ENCODE measurements around the gene NNMT.

NNMT gene

DNA sequence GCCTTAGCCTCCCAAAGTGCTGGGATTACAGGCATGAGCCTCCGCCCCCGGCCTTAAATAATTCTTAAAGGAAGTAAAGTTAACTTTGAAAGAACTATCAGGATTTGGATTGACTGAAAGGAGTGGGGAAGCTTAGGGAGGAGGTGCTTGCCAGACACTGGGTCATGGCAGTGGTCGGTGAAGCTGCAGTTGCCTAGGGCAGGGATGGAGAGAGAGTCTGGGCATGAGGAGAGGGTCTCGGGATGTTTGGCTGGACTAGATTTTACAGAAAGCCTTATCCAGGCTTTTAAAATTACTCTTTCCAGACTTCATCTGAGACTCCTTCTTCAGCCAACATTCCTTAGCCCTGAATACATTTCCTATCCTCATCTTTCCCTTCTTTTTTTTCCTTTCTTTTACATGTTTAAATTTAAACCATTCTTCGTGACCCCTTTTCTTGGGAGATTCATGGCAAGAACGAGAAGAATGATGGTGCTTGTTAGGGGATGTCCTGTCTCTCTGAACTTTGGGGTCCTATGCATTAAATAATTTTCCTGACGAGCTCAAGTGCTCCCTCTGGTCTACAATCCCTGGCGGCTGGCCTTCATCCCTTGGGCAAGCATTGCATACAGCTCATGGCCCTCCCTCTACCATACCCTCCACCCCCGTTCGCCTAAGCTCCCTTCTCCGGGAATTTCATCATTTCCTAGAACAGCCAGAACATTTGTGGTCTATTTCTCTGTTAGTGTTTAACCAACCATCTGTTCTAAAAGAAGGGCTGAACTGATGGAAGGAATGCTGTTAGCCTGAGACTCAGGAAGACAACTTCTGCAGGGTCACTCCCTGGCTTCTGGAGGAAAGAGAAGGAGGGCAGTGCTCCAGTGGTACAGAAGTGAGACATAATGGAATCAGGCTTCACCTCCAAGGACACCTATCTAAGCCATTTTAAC lies at the start of gene NNMT:
NNMT (plus strand) TSS at position 724 of the 929 bp plus-strand sequence; CDS start at position 882, 158 bp downstream.
- DNase-seq (ENCODE audit: low read depth) = no peak

DNA sequence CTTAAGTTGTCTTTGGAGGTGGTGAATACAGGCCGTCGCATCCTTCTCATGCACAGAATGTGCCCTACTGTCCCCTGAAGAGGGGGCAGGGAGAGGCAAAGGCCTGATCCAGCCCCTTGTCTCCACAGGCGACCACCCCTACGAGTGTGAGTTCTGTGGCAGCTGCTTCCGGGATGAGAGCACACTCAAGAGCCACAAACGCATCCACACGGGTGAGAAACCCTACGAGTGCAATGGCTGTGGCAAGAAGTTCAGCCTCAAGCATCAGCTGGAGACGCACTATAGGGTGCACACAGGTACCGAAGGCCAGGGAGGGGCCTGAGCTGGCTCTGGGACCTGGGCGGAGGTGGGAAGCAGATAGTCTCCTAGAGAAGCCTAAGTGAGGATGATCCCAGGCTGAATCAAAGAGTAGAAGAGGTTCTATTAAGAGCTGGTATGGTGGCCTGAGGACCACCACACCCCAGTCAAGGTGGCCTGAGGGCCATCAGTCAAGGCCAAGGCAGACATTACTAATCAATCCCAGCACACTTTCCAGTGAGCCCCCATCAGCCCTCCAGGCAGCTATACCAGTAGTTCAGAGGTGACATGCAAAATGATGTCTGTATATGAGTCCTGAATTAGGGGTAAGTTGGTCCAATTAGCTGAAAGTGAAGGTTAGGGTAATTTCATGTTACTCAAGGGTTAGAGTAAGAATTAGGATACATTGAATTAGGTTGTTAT lies 49.0 kb upstream of the NNMT start:
- DNase-seq (ENCODE audit: low read depth) = no peak

DNA sequence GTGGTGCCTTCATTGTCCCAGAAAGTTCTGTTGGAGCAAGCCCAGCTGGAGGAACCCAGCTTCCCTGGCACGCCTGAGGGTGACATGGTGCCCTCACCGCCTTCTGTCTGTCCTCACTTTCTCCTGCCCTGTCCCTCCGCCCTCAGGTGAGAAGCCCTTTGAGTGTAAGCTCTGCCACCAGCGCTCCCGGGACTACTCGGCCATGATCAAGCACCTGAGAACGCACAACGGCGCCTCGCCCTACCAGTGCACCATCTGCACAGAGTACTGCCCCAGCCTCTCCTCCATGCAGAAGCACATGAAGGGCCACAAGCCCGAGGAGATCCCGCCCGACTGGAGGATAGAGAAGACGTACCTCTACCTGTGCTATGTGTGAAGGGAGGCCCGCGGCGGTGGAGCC lies 46.0 kb upstream of the NNMT start:
- no peak for DNase-seq (ENCODE audit: low read depth)

DNA sequence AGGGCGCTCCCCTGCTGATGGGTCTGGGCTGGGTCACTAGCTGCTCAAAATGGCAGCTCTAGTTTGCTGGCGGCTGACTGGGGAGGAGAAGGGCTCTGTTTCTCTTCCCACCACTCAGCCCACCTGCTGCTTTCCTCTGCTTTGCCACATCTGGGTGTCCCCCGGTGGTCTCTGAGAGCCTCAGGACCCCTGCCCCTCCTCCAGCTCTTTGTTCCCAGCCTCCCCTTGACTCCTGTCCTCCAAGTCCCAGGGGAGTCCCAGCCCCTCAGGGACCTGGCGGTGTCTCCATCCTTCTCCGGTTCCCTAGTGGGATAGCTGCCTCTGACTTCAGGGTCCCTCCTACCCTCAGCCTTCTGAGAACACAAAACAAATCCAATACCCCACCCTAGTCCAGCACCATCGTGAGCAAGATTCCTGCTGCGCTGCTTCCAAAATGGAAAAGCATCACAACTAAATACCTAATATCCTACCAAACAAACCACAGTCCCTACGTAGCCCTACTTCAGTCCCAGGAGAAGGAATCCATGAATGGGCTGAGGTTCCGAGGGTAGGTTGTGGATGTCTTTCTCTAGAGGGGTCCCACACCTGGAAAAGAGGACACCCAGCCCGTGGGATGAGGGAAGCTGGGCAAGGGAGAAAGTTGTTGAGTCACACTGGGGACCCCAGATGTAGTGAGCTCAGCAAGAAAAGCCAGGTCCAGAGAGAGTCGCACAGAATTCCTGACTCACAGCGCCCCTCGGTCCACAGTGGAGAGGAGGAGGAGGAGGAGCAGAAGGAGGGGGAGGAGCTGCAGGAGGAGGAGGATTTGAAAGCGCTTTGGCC lies 45.0 kb upstream of the NNMT start:
- no peak for DNase-seq (ENCODE audit: low read depth)

DNA sequence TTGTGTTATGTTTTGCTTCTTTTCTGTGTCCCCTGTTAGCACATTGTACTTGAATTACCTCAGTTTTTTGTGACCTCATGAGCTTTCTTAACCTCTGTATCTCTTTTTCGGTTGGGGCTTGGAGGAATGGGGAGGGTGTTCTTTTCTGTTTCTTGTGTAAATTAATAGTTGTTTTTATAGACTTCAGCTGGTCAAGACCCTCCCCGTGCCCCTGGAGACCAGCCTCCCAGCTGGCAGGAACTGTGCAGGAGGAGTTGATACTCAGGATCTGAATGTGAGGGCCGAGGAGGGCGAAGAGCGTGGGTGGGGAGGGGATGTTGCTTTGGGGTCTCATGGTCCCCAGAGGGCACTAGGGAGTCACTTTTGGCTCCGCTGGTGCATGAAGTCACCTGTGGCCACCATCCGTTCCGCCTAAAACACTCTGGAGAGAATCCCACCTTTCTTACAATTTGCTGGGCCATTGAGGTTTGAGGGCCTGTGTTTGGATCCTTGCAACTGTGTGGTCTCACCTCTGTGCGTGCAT lies 44.3 kb upstream of the NNMT start:
- DNase-seq (ENCODE audit: low read depth) = no peak

DNA sequence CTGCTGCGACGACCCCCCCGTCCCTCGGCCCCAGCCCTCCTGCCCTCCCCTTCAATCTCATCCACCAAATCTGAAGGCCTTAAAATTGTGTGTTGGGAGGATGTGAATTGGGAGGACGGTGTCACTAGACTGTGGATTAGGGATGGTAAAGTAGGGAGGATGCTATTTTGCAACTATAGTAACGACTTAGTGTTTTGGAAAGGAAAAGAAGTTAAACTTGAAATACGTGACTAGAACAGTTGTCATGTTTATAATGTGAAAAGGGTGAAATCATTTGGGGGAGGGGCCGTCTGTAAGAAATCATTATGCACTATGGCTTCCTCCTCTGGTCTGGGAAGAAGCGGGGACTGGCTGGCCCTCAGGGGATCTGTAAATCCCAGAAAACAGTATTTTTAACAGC lies 43.4 kb upstream of the NNMT start:
- DNase-seq (ENCODE audit: low read depth) = no peak

DNA sequence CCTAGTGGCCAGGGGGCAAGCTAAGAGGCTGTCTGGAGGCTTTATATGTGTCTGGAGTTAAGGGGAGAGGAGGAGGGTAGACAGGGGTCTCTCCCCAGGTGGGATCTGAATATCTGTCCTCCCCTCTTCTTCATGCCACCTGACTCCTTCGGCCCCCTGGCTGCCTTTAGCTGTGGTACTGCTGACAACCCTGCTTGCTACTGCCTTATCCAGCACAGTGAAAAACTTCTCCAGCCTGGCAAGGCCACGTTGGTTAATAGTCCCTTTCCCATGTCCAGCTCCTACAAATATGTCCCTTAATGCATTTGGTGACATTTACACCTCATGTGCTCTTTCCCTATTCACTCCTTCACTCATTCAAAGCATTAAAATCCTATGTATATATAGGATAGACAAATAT lies 42.4 kb upstream of the NNMT start:
- no peak for DNase-seq (ENCODE audit: low read depth)

DNA sequence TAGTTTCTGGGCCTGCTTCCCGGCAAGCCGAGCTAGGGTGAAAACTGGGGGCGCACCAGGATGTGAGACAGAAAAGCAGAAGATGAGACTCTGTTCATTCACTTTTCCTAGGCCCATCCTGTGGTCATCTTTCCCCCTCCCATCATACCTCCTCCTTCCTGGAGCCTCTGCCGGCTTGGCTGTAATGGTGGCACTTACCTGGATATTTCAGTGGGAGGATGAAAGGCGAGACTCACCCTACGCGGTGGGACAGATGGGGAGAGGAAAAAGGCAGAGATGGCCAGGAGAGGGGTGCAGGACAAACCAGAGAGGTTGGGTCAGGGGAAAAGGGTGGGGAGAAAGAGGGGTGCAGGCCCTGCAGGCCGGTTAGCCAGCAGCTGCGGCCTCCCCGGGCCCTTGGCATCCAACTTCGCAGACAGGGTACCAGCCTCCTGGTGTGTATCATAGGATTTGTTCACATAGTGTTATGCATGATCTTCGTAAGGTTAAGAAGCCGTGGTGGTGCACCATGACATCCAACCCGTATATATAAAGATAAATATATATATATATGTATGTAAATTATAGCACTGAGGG lies 41.5 kb upstream of the NNMT start:
- no peak for DNase-seq (ENCODE audit: low read depth)

DNA sequence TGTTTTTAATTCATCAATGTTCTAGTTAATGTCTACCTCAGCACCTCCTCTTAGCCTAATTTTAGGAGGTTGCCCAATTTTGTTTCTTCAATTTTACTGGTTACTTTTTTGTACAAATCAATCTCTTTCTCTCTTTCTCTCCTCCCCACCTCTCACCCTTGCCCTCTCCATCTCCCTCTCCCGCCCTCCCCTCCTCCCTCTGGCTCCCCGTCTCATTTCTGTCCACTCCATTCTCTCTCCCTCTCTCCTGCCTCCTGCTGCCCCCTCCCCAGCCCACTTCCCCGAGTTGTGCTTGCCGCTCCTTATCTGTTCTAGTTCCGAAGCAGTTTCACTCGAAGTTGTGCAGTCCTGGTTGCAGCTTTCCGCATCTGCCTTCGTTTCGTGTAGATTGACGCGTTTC lies 40.9 kb upstream of the NNMT start:
- no peak for DNase-seq (ENCODE audit: low read depth)

DNA sequence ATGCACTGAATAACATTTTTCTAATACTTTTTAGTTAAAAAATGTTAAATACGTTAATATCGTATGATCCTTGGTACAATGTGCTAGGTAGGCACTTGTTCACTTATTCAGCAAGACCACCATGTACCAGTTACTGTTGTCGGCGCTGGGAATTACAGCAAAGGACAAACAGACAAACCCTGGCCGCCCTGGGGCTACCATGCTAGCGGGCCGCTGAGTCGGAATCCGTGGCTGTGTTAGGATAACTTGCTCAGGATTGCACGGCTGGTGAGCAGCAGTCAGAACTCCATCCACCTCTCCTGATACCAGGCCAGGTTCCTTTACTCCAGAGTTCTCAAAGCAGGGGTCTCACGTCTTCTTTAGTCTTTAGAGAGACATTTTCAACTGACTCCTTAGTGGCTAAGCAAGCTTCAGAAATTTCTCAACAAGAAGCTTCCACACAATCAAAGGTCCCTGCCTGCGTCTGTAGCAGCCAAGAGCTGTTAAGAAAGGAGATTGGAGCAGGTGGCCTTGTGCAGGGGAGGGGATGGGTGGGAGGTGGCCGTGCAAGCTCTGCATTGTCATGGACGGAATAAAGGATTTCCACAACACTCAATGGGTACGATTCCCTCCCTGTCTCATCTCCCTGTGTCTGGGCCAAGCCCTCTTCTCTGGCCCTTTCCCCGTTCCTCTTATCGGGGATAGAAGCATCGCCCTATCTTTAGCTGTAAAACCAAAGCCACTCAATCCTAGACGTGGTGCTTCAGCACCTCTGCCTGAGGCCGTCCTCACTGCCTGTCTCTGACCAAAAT lies 39.8 kb upstream of the NNMT start:
- DNase-seq (ENCODE audit: low read depth) = no peak

DNA sequence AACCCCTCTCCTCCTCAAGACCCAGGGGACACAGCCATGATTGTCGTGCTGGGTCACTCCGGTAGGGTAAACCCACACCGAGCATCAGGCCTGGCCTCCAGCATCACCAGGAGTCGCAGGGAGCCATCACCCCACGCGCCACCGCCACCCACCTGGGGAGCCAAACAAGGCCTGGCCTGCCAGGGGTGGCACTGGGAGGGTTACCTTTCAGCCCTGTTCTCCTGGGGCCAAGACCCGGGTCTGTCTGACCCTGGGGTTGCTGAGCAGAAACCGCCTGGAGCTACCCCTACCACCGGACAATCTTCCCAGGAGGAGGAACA lies 39.3 kb upstream of the NNMT start:
- no peak for DNase-seq (ENCODE audit: low read depth)

DNA sequence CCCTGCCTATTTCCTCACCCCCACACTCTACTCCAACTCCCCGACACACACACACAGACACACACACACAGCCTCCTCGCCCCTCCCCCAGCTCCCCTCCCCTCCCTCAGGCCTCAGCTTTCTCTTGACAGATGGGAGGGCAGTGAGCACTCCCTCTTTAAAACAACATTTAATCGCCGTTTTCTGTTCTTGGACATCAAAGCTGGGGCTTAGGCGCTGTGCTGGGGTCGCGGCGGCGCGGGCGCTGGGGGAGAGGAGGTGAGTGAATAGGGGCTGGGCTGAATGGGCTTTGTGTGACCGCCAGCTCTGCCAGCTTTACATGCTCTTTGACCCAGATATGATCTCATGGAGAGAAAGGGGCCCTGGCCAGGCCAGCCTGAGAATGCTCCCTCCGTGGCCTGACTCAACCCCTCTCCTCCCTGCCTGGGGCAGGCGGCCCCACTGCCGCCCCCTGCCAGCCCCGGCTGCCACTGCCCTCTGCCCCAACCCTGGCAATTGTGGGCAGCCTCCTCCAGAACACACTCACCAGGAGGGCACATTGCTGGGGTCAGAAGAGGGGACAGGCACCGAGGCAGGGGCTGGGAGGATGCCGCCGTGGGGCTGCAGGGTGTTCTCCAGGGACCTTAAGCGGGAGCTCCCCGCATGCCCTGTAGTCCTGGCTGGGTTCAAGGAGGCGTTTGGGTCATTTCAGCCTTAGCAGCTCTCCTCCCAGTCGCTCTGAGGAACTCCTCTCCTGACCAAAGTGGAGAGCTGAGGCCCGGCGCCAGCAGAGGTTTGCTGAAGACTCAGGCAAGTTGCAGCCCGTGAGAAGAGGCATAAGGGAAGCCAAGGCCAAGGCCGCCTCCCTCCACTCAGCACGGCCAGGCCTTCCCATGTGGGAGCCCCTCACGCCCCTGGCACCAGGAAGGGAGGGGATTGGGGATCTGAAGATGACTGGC lies 38.3 kb upstream of the NNMT start:
- no peak for DNase-seq (ENCODE audit: low read depth)

DNA sequence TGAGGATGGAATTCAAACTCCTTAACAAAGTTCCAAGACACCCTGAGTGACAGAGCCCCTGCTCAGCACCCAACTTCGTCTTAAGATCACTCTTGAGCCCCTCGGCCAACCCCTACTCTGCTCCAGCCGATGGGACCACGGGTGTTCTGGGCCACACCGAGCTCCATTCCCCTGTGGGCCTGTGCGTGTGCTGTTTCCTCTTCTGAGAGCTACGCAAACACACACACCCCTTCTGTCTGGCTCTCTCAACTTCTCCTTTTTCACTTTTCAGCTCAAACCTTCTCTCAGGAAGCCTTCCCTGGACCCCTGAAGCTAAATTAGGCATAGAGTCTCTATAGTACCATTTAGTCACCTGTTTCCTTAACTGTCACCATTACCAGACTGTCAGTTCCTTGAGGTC lies 37.5 kb upstream of the NNMT start:
- no peak for DNase-seq (ENCODE audit: low read depth)

DNA sequence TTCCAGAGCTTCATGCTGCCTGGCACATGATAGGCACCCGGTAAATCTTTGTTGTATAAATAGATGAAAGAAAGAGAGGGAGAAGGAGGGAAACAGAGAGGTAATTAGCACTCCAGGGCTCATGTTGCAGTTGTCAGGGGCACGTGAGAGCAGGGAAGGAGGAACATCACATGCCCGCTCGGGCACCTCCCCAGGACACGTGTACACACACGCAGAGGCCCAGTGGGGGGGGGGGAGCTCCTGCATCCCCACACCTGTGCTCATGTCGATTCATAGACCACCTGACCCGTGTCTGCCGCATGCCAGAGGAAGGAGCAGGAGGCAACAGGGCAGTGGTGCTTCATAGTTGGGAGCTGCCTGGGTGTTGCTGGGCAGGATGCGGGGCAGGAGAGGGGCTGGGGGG lies 37.1 kb upstream of the NNMT start:
- DNase-seq (ENCODE audit: low read depth) = no peak

DNA sequence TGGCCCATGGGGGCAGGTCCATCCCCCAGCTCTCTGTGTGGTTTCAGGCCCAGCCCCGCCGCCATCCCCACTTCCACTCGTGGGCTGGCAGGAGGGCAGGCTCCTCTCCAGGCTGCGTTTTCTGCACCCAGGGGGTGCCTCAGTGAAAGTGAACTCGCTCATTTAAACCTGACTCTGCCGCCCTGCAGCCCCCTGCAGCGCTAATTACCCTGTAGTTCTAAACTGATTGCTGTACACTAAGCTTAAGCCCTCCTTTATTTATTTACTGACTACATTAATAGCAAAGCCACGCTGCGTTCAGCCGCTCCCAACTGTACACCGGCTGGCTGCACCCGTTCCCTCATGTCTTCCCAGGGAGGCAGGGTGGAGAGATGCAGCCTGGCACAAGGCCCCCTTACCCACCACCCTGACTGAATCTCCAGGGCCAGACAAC lies 36.6 kb upstream of the NNMT start:
- DNase-seq (ENCODE audit: low read depth) = no peak

DNA sequence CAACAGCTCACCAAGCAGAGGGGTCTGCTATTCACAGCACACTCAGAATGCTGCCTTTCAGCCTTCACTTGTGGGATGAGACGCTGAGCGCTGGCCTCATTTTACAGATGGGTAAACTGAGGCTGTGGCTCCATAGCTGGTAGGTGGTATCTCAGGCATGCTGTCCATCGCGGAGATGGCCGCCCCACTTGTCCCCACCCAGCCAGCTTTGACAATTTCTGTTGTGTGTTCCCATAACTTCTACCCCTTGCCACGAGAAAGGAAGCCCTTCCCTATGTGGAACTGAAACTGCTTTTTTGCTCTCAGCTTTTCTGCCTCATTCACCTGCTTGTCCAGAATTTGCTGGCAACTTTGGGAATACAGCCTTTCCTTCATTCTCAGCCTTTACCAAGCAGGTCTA lies 36.1 kb upstream of the NNMT start:
- no peak for DNase-seq (ENCODE audit: low read depth)

DNA sequence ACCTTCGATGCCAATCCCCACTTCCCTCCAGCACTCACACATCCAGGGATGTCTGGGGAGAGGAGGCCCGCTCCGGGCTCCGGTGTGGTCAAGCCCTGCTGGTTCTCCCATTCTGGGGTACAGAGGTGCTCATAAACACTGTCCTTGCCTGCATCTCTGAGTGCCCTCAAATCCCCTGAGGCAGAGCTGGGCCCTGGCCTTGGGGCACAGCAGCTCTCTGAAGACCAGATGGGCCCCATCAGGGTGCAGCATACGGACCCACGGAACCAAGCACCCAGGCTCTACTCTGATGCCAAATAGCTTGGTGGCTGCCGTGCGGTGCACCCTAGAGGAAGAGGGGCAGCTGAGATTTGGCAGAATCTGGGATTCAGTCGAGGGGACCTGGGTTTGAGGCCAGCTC lies 35.7 kb upstream of the NNMT start:
- DNase-seq (ENCODE audit: low read depth) = no peak

DNA sequence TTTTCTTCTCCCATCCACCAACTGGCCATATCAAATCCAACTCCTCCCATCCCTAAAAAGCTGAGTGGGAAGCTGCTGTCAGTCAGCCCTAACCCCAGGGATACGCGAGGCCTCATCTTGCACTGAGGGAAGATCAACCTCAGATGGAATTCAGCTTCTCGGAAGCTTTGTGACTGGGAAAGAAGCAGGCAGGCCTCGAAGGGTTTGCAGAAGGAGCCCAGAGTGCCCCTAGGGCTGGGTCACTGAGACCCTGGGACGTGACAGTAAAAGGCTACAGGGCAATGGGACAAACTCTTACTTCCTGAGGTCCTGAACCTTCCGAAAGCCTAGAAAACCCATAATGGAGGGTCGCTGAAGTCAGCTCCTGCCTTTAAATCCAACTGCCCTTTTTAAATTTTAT lies 34.4 kb upstream of the NNMT start:
- DNase-seq (ENCODE audit: low read depth) = no peak

DNA sequence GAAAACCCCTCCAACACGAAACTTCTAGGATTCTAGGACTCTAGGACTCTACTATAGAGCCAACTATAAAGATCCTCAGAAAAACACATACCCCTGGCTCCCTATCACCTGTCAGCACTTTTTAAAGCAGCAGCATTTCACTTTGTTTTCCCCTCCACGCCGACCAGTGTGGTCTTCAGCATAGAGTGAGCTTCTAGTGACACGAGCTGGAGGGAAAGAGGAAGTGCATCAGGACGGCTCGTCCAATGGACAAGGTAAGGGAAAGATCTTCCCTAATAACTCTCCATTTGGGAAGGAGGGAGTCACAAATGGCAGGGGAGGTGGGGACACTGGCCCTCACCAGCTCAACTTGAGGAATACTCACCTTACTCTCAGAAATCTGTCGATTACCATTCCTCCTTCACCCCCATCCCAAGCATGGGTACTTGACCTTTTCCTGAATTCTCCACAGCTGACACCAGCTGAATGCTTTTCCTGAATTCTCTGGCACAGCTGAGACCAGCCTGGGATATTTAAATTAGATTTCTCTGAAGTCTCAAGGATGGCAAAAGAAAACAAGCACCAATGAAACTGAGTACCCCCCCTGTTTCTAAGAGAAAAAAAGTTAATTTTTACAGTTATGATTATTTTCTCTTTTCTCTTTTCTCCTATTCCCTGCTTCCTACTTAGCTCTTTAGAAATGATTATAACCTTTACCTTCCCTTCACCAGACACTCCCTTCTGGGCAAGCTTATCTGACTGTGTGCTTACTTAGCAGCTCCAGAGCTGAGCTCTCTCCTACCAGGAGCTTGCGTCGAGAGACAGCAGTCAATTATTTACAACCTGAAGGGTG lies 33.3 kb upstream of the NNMT start:
- no peak for DNase-seq (ENCODE audit: low read depth)

Data from activated T-cell treated with anti-CD3 and anti-CD28 coated beads for 24 hours (primary cell).